ENCODE measurements around the gene PRSS3.
"Not testable (repeated sequence)": the region's sequence is repeated elsewhere in the genome, so short reads cannot be mapped to it uniquely, and the experiment has no call there.

Gene PRSS3

DNA sequence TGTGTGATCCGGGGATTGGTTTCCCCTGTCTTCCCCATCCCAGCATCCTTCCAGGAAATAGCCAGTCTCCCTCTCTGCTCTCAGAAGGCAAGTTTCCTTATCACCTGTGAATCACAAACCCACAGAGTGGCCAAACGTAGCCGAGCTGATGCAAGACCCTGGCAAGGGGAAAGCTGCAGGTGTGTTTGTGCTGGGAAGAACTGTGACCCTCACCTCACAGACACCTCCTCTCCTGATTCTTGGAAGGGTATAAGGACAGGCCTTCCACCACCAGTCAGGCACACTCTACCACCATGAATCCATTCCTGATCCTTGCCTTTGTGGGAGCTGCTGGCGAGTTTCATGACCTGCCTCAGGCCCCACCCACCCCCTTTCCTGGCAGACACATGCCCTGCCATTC, at the start of gene PRSS3:
Gene PRSS3, plus strand, starts transcription at position 281 of the 400 bp plus-strand sequence. Its CDS starts 13 bp downstream, at position 294.
- in situ Hi-C loops (cut with MboI; ENCODE audit: low sequenced_read_pairs) = no loop called here

GRCh38 chr9:33748633-33749304, 46.6 kb upstream of the PRSS3 start:
- in situ Hi-C loops (cut with MboI; ENCODE audit: low sequenced_read_pairs) = no loop called here

DNA sequence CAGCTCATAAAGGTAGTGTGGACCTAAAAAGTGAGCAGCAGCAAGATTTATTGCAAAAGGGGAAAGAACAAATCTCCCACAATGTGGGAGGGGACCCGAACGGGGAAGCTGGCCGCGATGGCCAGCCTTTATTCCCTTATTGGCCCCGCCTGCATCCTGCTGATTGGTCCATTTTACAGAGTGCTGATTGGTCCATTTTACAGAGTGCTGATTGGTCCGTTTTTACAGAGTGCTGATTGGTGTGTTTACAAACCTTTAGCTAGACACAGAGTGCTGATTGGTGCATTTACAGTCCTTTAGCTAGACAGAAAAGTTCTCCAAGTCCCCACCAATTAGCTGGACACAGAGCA, 46.1 kb upstream of the PRSS3 start:
- in situ Hi-C loops (cut with MboI; ENCODE audit: low sequenced_read_pairs) = not testable (repeated sequence)

- in situ Hi-C loops (cut with MboI; ENCODE audit: low sequenced_read_pairs) = no loop called here
Observed at GRCh38 chr9:33750307-33750838, 45.0 kb upstream of the PRSS3 start.

GRCh38 chr9:33750839-33751339, 44.5 kb upstream of the PRSS3 start:
- in situ Hi-C loops (cut with MboI; ENCODE audit: low sequenced_read_pairs) = no loop called here

GRCh38 chr9:33751536-33752129, 43.7 kb upstream of the PRSS3 start:
- in situ Hi-C loops (cut with MboI; ENCODE audit: low sequenced_read_pairs) = no loop called here

GRCh38 chr9:33752130-33752637, 43.2 kb upstream of the PRSS3 start:
- in situ Hi-C loops (cut with MboI; ENCODE audit: low sequenced_read_pairs) = no loop called here

DNA sequence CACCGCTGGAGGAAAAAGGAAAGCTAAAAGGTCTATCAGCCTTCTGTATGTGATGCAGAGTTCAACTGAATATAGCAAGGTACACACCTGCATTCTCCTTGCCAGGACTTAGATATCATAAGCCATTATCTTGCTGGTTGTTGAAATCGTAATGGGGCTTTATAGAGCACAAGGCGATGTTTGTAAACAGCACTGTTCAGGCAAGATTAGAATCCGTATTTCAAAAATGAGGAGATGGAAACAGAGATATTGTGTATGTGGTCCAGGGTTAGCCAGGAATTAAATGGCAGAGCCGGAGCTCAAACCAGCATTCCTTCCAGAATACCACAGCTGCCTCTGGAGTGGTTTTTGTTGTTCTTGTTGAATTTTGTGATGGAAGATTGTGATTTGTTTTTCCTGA, 42.6 kb upstream of the PRSS3 start:
- in situ Hi-C loops (cut with MboI; ENCODE audit: low sequenced_read_pairs) = not testable (repeated sequence)

DNA sequence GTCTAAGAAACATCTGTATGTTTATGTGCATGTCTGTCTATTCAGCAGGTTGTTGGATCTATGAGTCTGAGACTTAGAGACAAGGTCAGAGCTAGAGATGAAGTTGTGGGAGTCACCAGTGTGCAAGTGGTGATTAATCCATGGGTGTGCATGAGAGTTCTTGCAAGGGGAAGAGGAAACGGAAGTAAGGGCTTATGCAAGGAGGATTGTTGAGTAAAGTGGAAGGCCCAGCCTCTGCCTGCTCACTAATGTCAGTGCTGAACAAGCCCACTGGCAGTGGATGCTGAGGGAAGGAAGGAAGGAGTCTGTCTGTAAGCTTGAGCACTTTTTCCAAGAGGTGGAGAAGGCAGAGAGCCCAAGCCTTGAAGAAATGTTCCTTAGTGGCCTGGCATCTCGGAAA, 35.7 kb upstream of the PRSS3 start:
- in situ Hi-C loops (cut with MboI; ENCODE audit: low sequenced_read_pairs) = not testable (repeated sequence)

- in situ Hi-C loops (cut with MboI; ENCODE audit: low sequenced_read_pairs) = no loop called here
Observed at GRCh38 chr9:33762343-33762742, 33.0 kb upstream of the PRSS3 start.

GRCh38 chr9:33763709-33764108, 31.7 kb upstream of the PRSS3 start:
- in situ Hi-C loops (cut with MboI; ENCODE audit: low sequenced_read_pairs) = not testable (repeated sequence)

DNA sequence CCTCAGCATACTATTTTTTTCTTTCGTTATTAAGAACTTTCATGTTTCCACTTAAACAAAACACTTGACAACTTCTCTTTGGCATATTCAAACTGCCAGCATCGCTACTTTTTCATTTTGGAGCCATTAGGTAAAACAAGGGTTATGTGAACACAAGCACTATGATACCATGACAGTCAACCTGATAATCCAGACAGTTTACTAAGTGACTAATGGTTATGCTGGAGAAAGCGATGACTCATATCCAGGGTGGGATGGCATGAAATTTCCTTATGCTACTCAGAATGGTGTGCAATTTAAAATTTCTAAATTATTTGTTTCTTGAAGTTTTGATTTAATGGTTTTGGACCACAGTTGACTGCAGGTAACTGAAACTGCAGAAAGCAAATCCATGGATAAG, 29.9 kb upstream of the PRSS3 start:
- in situ Hi-C loops (cut with MboI; ENCODE audit: low sequenced_read_pairs) = no loop called here

GRCh38 chr9:33770156-33770880, 25.0 kb upstream of the PRSS3 start:
- in situ Hi-C loops (cut with MboI; ENCODE audit: low sequenced_read_pairs) = not testable (repeated sequence)

DNA sequence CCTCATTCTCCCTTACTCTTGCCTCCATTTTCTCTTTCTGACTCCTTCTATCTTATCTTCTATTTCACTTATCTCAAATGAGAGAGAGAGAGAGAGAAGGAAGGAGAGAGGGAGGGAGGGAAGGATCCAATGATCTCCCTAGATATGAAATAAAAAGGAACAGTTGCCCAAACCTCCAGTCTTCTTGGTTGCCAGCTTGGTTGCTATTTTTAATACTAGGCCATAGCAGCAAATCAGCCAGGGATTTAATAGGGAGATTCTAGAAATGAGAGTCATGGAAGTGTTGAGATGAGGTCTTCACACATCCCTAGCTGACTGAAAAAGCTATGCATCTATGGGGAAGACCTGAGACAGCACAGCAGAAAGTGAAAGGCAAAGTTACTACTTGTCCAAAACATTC, 22.2 kb upstream of the PRSS3 start:
- in situ Hi-C loops (cut with MboI; ENCODE audit: low sequenced_read_pairs) = not testable (repeated sequence)

DNA sequence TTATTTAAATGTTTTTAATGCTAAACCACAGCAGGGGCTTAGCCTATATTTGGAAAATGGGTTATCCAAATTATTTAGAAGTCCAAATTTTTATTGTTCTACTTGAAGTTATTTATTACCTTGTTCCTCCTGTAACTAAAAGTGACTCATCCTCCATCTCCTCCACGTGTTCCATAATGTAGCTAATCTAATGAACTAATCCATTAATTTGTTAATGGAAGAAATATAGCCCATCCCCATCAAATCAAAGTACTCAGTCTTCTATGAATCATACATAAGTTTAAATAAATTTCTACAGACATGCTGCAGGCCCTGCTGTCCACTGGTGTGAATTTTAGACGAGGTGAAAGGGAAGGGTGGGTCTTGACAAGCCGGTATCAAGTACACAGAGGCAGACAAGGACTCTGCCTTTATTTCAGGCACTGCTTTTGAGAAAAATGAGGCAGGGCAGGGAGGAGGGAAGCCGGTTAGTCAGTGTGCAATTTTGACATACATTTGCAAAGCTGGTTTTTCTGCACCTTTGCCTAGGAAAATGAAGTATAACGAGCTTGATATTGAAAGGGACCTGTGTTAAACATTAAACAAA, 21.2 kb upstream of the PRSS3 start:
- in situ Hi-C loops (cut with MboI; ENCODE audit: low sequenced_read_pairs) = not testable (repeated sequence)

- in situ Hi-C loops (cut with MboI; ENCODE audit: low sequenced_read_pairs) = no loop called here
Observed at GRCh38 chr9:33776578-33776977, 18.8 kb upstream of the PRSS3 start.

DNA sequence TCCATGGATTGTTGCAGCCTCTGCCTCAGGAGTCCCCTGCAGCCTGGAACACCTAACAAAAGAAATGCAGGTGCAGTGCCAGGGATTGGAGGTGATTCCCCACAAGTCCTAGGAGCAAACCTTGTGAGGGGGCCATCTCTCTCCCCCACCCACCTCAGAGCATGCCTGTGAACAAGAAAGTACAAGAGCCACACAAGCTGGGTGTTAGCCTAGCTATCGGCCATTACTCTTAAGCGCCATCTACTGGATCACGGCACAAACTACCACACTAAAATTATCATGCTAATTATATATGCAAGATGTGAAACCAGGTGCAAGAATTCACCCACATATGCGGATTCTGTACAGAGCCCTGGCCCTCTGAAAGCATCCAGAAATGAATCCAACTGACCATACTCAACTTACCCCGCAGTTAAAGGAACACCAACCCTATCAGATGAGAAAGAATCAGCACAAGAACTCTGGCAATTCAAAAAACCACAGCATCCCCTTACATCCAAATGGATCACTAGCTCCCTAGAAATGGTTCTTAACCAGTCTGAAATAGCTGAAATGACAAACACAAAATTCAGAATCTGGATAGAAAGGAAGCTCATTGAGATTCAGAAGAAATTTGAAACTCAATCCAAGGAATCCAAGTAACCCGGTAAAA, 16.5 kb upstream of the PRSS3 start:
- in situ Hi-C loops (cut with MboI; ENCODE audit: low sequenced_read_pairs) = no loop called here

DNA sequence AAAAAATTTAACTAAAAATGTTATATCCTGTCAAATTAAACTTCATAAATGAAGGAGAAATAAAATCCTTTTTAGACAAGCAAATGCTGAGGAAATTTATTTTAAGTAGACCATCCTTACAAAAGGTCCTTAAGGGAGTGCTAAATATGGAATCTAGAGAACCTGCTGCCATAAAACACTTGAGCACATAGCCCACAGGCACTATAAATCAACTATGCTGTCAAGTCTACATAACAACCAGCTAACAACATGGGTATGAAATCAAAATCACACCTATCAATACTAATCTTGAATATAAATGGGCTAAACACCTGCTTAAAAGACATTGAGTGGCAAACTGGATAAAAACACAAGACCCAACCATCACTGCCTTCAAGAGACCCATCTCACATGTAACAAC, 15.1 kb upstream of the PRSS3 start:
- in situ Hi-C loops (cut with MboI; ENCODE audit: low sequenced_read_pairs) = no loop called here

GRCh38 chr9:33781736-33782135, 13.6 kb upstream of the PRSS3 start:
- in situ Hi-C loops (cut with MboI; ENCODE audit: low sequenced_read_pairs) = no loop called here

DNA sequence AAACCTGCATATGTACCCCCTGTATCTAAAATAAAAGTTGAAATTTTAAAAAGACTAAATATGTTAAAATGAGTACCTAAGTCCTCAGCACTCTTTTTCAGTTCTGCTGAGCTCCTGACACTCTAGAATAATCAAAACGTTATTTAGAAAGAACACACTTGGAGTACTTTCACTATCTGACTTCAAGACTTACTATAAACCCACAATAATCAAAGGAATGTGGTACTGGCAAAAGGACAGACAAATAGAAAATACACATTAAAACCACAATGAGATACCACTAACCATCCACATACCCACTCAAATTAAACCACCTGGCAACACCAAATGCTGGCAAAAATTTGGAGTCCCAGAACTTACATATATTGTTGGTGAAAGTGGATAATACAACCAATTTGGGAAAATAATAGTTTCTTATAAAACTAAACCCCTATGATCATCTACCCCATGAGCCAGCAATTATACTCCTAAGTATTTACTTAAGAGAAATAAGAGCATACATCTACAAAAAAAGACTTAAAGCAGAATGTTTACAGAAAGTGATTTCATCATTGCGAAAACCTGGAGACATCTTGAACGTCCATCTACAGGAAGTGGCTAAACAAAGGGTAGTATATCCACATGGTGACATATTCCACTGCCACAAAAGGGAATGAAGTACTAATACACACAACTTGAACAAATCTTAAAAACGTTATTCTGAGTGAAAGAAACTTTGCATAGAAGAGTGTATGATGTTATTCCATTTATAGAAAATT, 12.8 kb upstream of the PRSS3 start:
- in situ Hi-C loops (cut with MboI; ENCODE audit: low sequenced_read_pairs) = no loop called here

All from HL-60/S4 treated with retinoic acid at 250 ng/mL for 4 days and 3 days (cell line).